Osteoblast (primary cell): ENCODE measurements around the gene PCDHGA8. TPM values are rescaled to one million over a fixed set of nuclear protein-coding genes. Genes with fewer than 3 reads are reported as not detected.

ENCODE experiments used
- DNase-seq: peaks from one replicate; pipeline ENCODE4 v3.0.0; 2011; ENCODE audit warnings: low spot score, mixed read lengths; ENCODE audit not compliant: insufficient read length; ENCODE audit errors: missing footprints
- H2AFZ ChIP-seq: 2 replicates; pipeline ENCODE4 v1.6.0; 2011; ENCODE audit warnings: mild to moderate bottlenecking, low read length
- H3K27ac ChIP-seq: 2 replicates; pipeline ENCODE4 v1.5.1; 2011; ENCODE audit warnings: mild to moderate bottlenecking, low read depth, low read length, moderate library complexity
- H3K27me3 ChIP-seq: 2 replicates; pipeline ENCODE4 v1.6.0; 2012; ENCODE audit warnings: mild to moderate bottlenecking, control low read depth, inconsistent platforms, low read length, moderate library complexity; ENCODE audit not compliant: insufficient read depth
- H3K36me3 ChIP-seq: 2 replicates; pipeline ENCODE4 v1.5.1; 2011; ENCODE audit warnings: mild to moderate bottlenecking, low read length, control low read depth, moderate library complexity; ENCODE audit not compliant: insufficient read depth
- H3K4me1 ChIP-seq: 2 replicates; pipeline ENCODE4 v1.5.1; 2011; ENCODE audit warnings: mild to moderate bottlenecking, low read length, control low read depth, moderate library complexity; ENCODE audit not compliant: insufficient read depth
- H3K4me2 ChIP-seq: 2 replicates; pipeline ENCODE4 v1.6.0; 2011; ENCODE audit warnings: mild to moderate bottlenecking, low read length; ENCODE audit not compliant: insufficient read depth
- H3K4me3 ChIP-seq: fragments of 200-600 bp; sonication (generic); 3 replicates; pipeline ENCODE4 v1.5.1; 2012; ENCODE audit warnings: mild to moderate bottlenecking, low read length, inconsistent platforms; ENCODE audit not compliant: insufficient read depth
- H3K79me2 ChIP-seq: 2 replicates; pipeline ENCODE4 v1.6.0; 2012; ENCODE audit warnings: mild to moderate bottlenecking, low read length, control low read depth, inconsistent platforms; ENCODE audit not compliant: insufficient read depth
- H3K9me3 ChIP-seq: 2 replicates; pipeline ENCODE4 v1.5.1; 2011; ENCODE audit warnings: low read depth, low read length, control low read depth
- H4K20me1 ChIP-seq: 2 replicates; pipeline ENCODE4 v1.6.0; 2012; ENCODE audit warnings: mild to moderate bottlenecking, low read length, control low read depth; ENCODE audit not compliant: insufficient read depth
- CTCF ChIP-seq: IDR thresholded peaks from 2 replicates; pipeline ENCODE4 v1.5.1; 2011; ENCODE audit warnings: mild to moderate bottlenecking, low read depth, low read length, moderate library complexity; ENCODE audit errors: extremely low read depth
- total RNA-seq: library from RNA; depleted of rRNA; stranded (reverse); fragments of >200 nt; gene quantifications from 2 replicates; pipeline ENCODE4 v1.2.3, GENCODE V29; 2012

The PCDHGA8 gene
- total RNA-seq, 1 donor, result 3.6 TPM

DNA sequence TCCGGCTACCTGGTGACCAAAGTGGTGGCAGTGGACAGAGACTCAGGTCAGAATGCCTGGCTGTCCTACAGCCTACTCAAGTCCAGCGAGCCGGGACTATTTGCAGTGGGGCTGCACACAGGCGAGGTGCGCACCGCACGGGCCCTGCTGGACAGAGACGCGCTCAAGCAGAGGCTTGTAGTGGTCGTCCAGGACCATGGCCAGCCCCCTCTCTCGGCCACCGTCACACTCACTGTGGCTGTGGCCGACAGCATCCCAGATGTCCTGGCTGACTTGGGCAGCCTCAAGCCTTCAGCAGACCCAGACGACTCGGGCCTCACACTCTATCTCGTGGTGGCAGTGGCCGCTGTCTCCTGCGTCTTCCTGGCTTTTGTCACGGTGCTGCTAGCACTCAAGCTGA, 35.5 kb upstream of the PCDHGA8 start:
- Histone ChIP-seq H3K4me1 (peaks cover 2% of the 10 kb centered on the region), H3K4me3 (no peak overlapping the region), H3K36me3 (no peaks in the 10 kb centered on the region), H3K27me3 (peaks cover 30% of the 10 kb centered on the region), H4K20me1 (no peaks in the 10 kb centered on the region), H3K9me3 (peaks cover 18% of the 10 kb centered on the region), H3K27ac (no peak overlapping the region), H3K79me2 (no peaks in the 10 kb centered on the region), H3K4me2 (no peak overlapping the region), H2AFZ (no peak overlapping the region)
- TF ChIP-seq CTCF, result no peak
- peak; percentile 61 for DNase-seq

DNA sequence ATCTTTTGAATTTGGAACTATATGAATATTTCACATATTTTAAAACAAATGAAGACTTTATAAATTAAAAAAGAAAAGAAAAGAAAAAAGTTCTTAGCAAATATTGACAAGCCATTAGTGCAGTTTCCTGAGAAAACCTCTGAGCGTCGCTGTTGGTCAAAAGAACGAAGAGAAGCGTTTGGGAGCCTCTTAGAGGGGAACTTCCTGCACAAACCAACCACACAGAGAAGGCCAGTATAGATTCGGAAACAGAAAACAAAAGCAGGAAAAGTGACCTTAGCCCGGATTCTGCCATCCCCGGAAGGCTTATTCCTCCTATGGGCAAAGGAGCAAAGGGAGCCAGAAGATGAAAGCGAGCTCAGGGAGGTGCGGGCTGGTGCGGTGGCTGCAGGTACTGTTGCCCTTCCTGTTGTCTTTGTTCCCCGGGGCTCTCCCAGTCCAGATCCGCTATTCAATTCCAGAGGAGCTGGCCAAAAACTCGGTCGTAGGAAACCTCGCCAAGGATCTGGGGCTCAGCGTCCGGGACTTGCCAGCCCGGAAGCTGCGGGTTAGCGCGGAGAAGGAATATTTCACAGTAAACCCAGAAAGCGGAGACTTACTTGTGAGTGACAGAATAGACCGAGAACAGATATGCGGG, 32.5 kb upstream of the PCDHGA8 start, which contains the start of gene PCDHGB2:
PCDHGB2 (plus strand) TSS at position 205 of the 637 bp plus-strand sequence; CDS start at position 347, 142 bp downstream.
- Histone ChIP-seq H3K9me3 (peaks cover 29% of the 10 kb centered on the region), H3K4me3 (peak within 1 kb of the TSS; percentile 68), H3K4me2 (peak within 1 kb of the TSS; percentile 75), H3K4me1 (peaks cover 2% of the 10 kb centered on the region), H3K79me2 (no peaks in the 10 kb centered on the region), H3K36me3 (no peaks in the 10 kb centered on the region), H4K20me1 (no peaks in the 10 kb centered on the region), H3K27ac (no peak within 1 kb of the TSS), H3K27me3 (peaks cover 43% of the 10 kb centered on the region), H2AFZ (peak within 1 kb of the TSS; percentile 73)
- peak; percentile 51 for TF ChIP-seq CTCF
- DNase-seq, result peak; percentile 60

DNA sequence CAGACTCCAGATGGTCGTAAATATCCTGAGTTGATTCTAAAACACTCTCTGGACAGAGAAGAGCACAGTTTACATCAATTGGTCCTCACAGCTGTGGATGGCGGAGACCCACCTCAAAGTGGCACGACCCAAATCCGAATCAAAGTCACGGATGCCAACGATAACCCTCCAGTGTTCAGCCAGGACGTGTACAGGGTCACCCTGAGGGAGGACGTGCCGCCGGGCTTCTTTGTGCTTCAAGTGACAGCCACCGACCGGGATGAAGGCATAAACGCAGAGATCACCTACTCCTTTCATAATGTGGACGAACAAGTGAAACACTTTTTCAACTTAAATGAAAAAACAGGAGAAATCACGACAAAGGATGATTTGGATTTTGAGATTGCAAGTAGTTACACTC, 31.7 kb upstream of the PCDHGA8 start:
- peak overlapping the region; percentile 11 for H3K4me3 ChIP-seq
- H3K4me1 ChIP-seq, result peaks cover 1% of the 10 kb centered on the region
- H3K9me3 ChIP-seq, result peaks cover 33% of the 10 kb centered on the region

More for the DNA sequence above, 31.7 kb upstream of the PCDHGA8 start:
- Histone ChIP-seq H3K27ac (no peak overlapping the region), H4K20me1 (no peaks in the 10 kb centered on the region), H2AFZ (no peak overlapping the region), H3K36me3 (no peaks in the 10 kb centered on the region), H3K4me2 (no peak overlapping the region), H3K79me2 (no peaks in the 10 kb centered on the region), H3K27me3 (peaks cover 50% of the 10 kb centered on the region)
- TF ChIP-seq CTCF, result no peak
- peak; percentile 58 for DNase-seq
